BE2C (cell line): ENCODE results near the gene CNTNAP5.
"Not testable (repeated sequence)": the region's sequence is repeated elsewhere in the genome, so short reads cannot be mapped to it uniquely, and the experiment has no call there.

Source experiments
- DNase-seq: peaks from one replicate; pipeline ENCODE4 v3.0.0-alpha.2; 2020
- H3K27me3 ChIP-seq: fragments of 250-450 bp; sonication (Bioruptor Pico); 2 replicates; pipeline ENCODE4 v1.5.1; 2020; ENCODE audit warnings: mild to moderate bottlenecking
- H3K36me3 ChIP-seq: fragments of 250-450 bp; sonication (Bioruptor Pico); 2 replicates; pipeline ENCODE4 v1.5.1; 2020; ENCODE audit warnings: mild to moderate bottlenecking
- H3K4me1 ChIP-seq: fragments of 250-450 bp; sonication (Bioruptor Pico); 2 replicates; pipeline ENCODE4 v1.5.1; 2020
- H3K4me3 ChIP-seq: 2 replicates; pipeline ENCODE4 v1.5.1; 2011; ENCODE audit warnings: low read depth, low read length
- H3K9me3 ChIP-seq: fragments of 250-450 bp; sonication (Bioruptor Pico); 2 replicates; pipeline ENCODE4 v1.5.1; 2020
- TF ChIP-seq, protein P1 (sequence below): IDR thresholded peaks from 2 replicates; pipeline ENCODE4 v1.5.1; 2012; ENCODE audit warnings: mild to moderate bottlenecking, low read depth, low read length

Gene CNTNAP5

DNA sequence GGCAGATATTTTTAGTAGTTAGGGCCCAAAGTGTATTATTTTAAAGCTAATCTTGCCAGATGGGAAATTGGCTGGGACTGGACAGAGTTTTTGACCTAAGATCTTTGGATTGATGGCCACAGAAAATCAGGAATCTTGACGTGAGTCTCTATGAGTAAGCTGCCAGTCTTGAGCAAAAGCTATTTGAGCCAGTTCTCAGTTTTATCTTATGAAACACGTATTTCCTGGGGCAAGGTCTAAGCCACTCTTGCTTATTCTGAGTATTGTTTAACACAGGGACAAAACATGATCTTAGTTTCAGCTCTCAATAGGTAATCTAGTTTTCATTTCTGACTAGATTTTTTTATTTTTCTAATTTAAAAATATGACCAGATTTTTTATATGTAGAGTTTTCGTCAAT is 329.4 kb downstream of the CNTNAP5 start:
- H3K9me3 ChIP-seq: no peaks in the 10 kb centered on the region
- no peak for DNase-seq
- H3K36me3 ChIP-seq: no peaks in the 10 kb centered on the region
- TF ChIP-seq, protein P1, sequence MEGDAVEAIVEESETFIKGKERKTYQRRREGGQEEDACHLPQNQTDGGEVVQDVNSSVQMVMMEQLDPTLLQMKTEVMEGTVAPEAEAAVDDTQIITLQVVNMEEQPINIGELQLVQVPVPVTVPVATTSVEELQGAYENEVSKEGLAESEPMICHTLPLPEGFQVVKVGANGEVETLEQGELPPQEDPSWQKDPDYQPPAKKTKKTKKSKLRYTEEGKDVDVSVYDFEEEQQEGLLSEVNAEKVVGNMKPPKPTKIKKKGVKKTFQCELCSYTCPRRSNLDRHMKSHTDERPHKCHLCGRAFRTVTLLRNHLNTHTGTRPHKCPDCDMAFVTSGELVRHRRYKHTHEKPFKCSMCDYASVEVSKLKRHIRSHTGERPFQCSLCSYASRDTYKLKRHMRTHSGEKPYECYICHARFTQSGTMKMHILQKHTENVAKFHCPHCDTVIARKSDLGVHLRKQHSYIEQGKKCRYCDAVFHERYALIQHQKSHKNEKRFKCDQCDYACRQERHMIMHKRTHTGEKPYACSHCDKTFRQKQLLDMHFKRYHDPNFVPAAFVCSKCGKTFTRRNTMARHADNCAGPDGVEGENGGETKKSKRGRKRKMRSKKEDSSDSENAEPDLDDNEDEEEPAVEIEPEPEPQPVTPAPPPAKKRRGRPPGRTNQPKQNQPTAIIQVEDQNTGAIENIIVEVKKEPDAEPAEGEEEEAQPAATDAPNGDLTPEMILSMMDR: no peak
- no peaks in the 10 kb centered on the region for H3K27me3 ChIP-seq
- H3K4me3 ChIP-seq: no peak overlapping the region
- no peaks in the 10 kb centered on the region for H3K4me1 ChIP-seq

DNA sequence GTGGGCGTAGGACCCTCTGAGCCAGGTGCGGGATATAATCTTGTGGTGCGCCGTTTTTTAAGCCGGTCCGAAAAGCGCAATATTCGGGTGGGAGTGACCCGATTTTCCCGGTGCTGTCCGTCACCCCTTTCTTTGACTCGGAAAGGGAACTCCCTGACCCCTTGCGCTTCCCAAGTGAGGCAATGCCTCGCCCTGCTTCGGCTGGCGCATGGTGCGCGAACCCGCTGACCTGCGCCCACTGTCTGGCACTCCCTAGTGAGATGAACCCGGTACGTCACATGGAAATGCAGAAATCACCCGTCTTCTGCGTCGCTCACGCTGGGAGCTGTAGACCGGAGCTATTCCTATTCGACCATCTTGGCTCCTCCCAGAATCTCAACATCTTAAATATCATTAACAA is 336.9 kb downstream of the CNTNAP5 start:
- H3K4me3 ChIP-seq, H3K9me3 ChIP-seq, H3K4me1 ChIP-seq, H3K27me3 ChIP-seq, DNase-seq, H3K36me3 ChIP-seq: not testable (repeated sequence)

DNA sequence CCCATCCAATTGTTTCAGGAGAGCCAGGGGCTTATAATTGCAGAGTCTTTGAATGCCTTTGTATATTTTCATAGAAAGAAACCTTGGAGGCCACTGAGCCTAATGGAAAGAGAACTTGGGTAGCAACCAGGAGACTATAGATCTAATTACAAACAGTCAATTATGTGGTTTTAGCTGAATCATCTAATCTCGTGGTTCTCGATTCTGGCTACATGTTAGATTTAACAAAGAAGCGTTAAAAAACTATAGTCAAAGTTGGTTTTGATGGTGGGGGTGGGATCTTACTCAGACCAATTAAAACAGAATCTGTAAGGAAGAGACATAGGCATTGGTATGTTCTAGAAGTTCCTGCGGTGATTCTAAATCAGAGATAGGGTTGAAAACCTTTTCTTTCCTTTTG is 344.1 kb downstream of the CNTNAP5 start:
- DNase-seq: no peak
- H3K4me1 ChIP-seq: no peaks in the 10 kb centered on the region
- TF ChIP-seq, protein P1: no peak

DNA sequence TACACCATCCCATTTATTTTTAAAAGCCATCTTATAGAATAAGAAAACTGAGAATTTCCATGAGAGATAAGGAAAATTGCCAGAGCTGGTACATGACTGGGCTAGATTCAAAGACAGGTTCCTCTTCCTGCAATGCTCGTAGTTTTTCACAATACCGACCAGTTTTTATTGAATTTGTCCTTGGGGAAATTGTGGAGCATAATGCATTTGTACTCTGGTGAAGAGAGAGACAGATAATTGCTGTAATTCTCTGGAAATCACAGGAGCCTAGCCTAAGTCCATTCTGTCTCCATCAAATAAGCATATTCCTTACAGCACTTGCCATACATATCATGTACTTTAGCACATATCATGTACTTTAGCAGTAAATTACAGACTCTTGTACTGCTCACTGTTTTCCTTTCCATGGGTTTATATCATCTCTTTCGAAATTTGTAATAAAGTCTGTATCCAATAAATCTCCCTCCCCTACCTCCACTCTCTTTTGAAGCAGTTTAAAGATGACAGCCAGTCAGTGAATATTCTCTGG is 355.2 kb downstream of the CNTNAP5 start:
- Histone ChIP-seq H3K9me3 (no peaks in the 10 kb centered on the region), H3K27me3 (no peaks in the 10 kb centered on the region), H3K4me1 (no peaks in the 10 kb centered on the region), H3K36me3 (no peaks in the 10 kb centered on the region), H3K4me3 (no peak overlapping the region)
- DNase-seq: no peak
- TF ChIP-seq, protein P1: no peak

More for the DNA sequence above, 344.1 kb downstream of the CNTNAP5 start:
- Histone ChIP-seq H3K9me3 (no peaks in the 10 kb centered on the region), H3K36me3 (no peaks in the 10 kb centered on the region), H3K4me3 (no peak overlapping the region), H3K27me3 (no peaks in the 10 kb centered on the region)

DNA sequence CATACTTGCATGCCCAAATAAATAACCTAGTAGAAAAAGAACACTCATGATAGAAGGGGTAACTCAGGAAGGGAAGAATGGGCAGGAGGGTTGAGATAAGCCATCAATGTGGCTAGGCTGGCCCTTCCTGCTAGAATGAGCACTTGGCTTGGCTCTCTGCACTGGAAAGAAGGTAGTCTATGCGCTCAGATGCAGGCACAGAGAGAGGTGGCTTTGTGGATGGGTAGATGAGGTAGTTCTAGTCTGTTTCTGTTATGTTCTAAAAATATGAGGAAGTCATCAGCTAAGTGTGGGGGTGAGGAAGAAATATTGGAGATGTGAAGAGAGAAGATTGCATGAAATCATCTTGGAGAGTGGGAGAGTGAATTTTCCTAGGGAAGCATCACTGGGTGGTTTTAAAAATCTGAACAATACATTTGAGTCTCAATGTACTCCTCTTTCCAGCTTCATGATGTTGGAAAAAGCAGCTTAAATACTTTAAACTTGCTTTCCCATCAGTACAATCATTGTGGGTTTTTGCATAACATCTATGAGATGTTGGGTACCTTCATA is 357.1 kb downstream of the CNTNAP5 start:
- no peaks in the 10 kb centered on the region for H3K4me1 ChIP-seq
- no peaks in the 10 kb centered on the region for H3K9me3 ChIP-seq
- H3K4me3 ChIP-seq: no peak overlapping the region
- TF ChIP-seq, protein P1: no peak
- no peaks in the 10 kb centered on the region for H3K36me3 ChIP-seq
- DNase-seq: no peak
- H3K27me3 ChIP-seq: no peaks in the 10 kb centered on the region

DNA sequence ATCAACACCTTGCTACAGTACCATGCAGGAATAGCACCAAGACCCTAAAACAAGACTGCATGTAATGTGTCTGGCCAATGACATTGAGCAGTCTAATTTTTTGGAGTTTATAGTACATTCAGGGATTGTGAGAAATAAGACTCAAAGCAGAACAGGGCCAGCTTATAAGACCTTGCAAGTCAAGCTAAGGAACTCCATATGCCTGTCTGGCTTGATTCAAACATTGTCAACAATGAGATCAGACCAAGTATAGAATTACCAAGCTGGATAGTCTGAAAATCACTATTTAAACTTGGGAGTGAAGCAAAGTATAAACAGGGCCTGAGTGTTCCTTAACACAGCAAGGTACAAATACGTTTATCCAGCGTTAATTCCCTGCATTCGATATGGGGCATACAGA is 370.9 kb downstream of the CNTNAP5 start:
- TF ChIP-seq, protein P1: no peak
- Histone ChIP-seq H3K36me3 (no peaks in the 10 kb centered on the region), H3K9me3 (no peaks in the 10 kb centered on the region), H3K4me3 (no peak overlapping the region), H3K27me3 (no peaks in the 10 kb centered on the region), H3K4me1 (no peaks in the 10 kb centered on the region)
- no peak for DNase-seq
